HepG2 (cell line): Measurements from ENCODE around the gene C2orf81. TPM values are rescaled to one million over a fixed set of nuclear protein-coding genes. Genes with fewer than 3 reads are reported as not detected.

ENCODE experiments used
- ATAC-seq: fragments of 200-7000 bp; cut with Tn5 transposase; 3 replicates; pipeline ENCODE4 v1.9.1; 2020; ENCODE audit warnings: mild to moderate bottlenecking, moderate library complexity
- BruUV-seq: library from RNA; stranded (reverse); fragments of 400-500 nt; replicated peaks from 2 replicates; lab custom pipeline; 2021; lab: Mats Ljungman, UMichigan
- CTCF ChIA-PET: fragments of 300-600 bp; formaldehyde crosslinking; extraction: SDS; loops from one replicate; lab custom pipeline; 2021; ENCODE audit warnings: low total read pairs, inconsistent platforms, low intra/inter-chr PET ratio; lab: Yijun Ruan, JAX
- POLR2A ChIA-PET: fragments of 350-600 bp; sonication (Branson Sonifier 250); formaldehyde crosslinking; loops from one replicate; lab custom pipeline; 2020; ENCODE audit warnings: antibody characterized with exemption, inconsistent platforms; lab: Yijun Ruan, JAX
- DNase-seq: peaks from one replicate; pipeline ENCODE4 v3.0.0-alpha.2; 2015; ENCODE audit warnings: low spot score
- FAIRE-seq: peaks from 3 replicates; lab custom pipeline; 2011; peaks lifted over from hg19 to GRCh38; lab: Jason Lieb, UNC
- H2AFZ ChIP-seq: one replicate; pipeline ENCODE4 v1.6.1; 2011; ENCODE audit warnings: low read length, inconsistent platforms
- H3K27ac ChIP-seq: fragments of 300-600 bp; 3 replicates; pipeline ENCODE4 v1.8.0; 2011; ENCODE audit warnings: mixed run types, mild to moderate bottlenecking, mixed read lengths, low read length, inconsistent platforms; ENCODE audit not compliant: insufficient read depth; ENCODE audit errors: extremely low read length
- H3K27me3 ChIP-seq, 2 experiments: fragments of 200-600 bp in 1 of 2; 2 replicates in 1 of 2; 3 replicates in 1 of 2; pipeline versions ENCODE4 v1.6.0 to v1.8.0; 2011; ENCODE audit warnings: low read length in 2 of 2, mild to moderate bottlenecking in 2 of 2, moderate library complexity in 2 of 2, inconsistent platforms in 1 of 2; ENCODE audit not compliant: insufficient read depth in 2 of 2, control insufficient read depth in 1 of 2
- H3K36me3 ChIP-seq, 2 experiments: fragments of 200-600 bp in 1 of 2; replicated peaks in 1 of 2; 2 replicates in 1 of 2; 3 replicates in 1 of 2; pipeline versions ENCODE4 v1.5.1 to v1.8.0; 2011; ENCODE audit warnings: low read length in 2 of 2, inconsistent platforms in 1 of 2; ENCODE audit not compliant: insufficient read depth in 2 of 2, control insufficient read depth in 1 of 2
- H3K4me1 ChIP-seq: 2 replicates; pipeline ENCODE4 v1.5.1; 2012; ENCODE audit warnings: low read length, inconsistent platforms; ENCODE audit not compliant: insufficient read depth
- H3K4me2 ChIP-seq: 2 replicates; pipeline ENCODE4 v1.6.0; 2011; ENCODE audit warnings: low read depth, low read length, inconsistent platforms
- H3K4me3 ChIP-seq, 3 experiments: fragments of 200-600 bp in 1 of 3; sonication (generic), shearing (Covaris generic) in 1 of 3; replicated peaks in 1 of 3; 2 replicates each; pipeline ENCODE4 v1.5.1; 2011 to 2016; ENCODE audit warnings: low read length in 3 of 3, inconsistent platforms in 2 of 3, low read depth in 2 of 3, mild to moderate bottlenecking in 2 of 3, control low read depth in 1 of 3, mixed read lengths in 1 of 3; ENCODE audit not compliant: insufficient read depth in 1 of 3
- H3K79me2 ChIP-seq: one replicate; pipeline ENCODE4 v1.6.1; 2011; ENCODE audit warnings: low read length, inconsistent platforms; ENCODE audit not compliant: insufficient read depth
- H3K9ac ChIP-seq: 2 replicates; pipeline ENCODE4 v1.6.0; 2011; ENCODE audit warnings: mild to moderate bottlenecking, low read depth, low read length, inconsistent platforms; ENCODE audit not compliant: insufficient read depth
- H3K9me3 ChIP-seq: 2 replicates; pipeline ENCODE4 v1.5.1; 2012; ENCODE audit warnings: mild to moderate bottlenecking, low read length
- H4K20me1 ChIP-seq: 2 replicates; pipeline ENCODE4 v1.6.0; 2011; ENCODE audit warnings: inconsistent platforms, mild to moderate bottlenecking, low read length, moderate library complexity; ENCODE audit not compliant: insufficient read depth
- HHEX ChIP-seq: IDR thresholded peaks from 2 replicates; pipeline ENCODE4 v1.6.1; 2016; ENCODE audit warnings: control low read depth
- PRPF4 ChIP-seq: fragments of 200-400 bp; formaldehyde crosslinking; IDR thresholded peaks from 2 replicates; pipeline ENCODE4 v1.6.1; 2016; ENCODE audit warnings: low read length, low read depth; ENCODE audit not compliant: poor library complexity, severe bottlenecking
- ZNF180 ChIP-seq: sonication (generic); formaldehyde crosslinking; IDR thresholded peaks from 2 replicates; pipeline ENCODE4 v1.4.0; 2020; ENCODE audit warnings: low read depth, missing genetic modification reagents, borderline replicate concordance
- ZNF317 ChIP-seq: sonication (generic); formaldehyde crosslinking; IDR thresholded peaks from 2 replicates; pipeline ENCODE4 v1.5.0; 2020; ENCODE audit warnings: mild to moderate bottlenecking, missing genetic modification reagents
- ZNF790 ChIP-seq: sonication (generic); formaldehyde crosslinking; IDR thresholded peaks from 2 replicates; pipeline ENCODE4 v1.8.0; 2022; ENCODE audit warnings: missing genetic modification reagents, mild to moderate bottlenecking, borderline replicate concordance
- WGBS: methylation state at CpG from one replicate; pipeline ENCODE4 v1.1.6; 2017; ENCODE audit warnings: low lambda C conversion rate; 5-methylcytosine and 5-hydroxymethylcytosine counted together
- in situ Hi-C: cut with HindIII; loops from 2 replicates; pipeline ENCODE4 v1.10.0; 2017; ENCODE audit warnings: low pct_unique_long_range_greater_than_20kb; ENCODE audit not compliant: extremely low pct_ligation_motif_present
- intact Hi-C: fragments of 100-400 bp; cut with micrococcal nuclease; formaldehyde crosslinking; loops from one replicate; pipeline ENCODE4 v1.10.0; 2022; ENCODE audit not compliant: unreplicated experiment
- polyA plus RNA-seq, 8 experiments: library from polyadenylated mRNA; depleted of rRNA in 3 of 8; stranded (reverse) in 7 of 8; unstranded in 1 of 8; fragments of >200 nt; fragmentation: Illumina TruSeq in 4 of 8; extraction: Trizol in 4 of 8; gene quantifications; 2 replicates each; pipeline versions ENCODE4 v1.2.1 to v1.2.3, GENCODE V29; 2011 to 2016; ENCODE audit warnings: low read depth in 4 of 8, missing spikeins in 1 of 8, mixed read lengths in 1 of 8; ENCODE audit not compliant: insufficient read depth in 1 of 8
- total RNA-seq, 5 experiments: library from RNA; depleted of rRNA; stranded (reverse); fragments of >200 nt; fragmentation: Illumina TruSeq; extraction: Trizol; gene quantifications; 2 replicates each; pipeline ENCODE4 v1.2.3, GENCODE V29; 2016; ENCODE audit warnings: low read depth in 1 of 5
- TF ChIP-seq, protein P1 (sequence below): sonication (generic); formaldehyde crosslinking; IDR thresholded peaks from 2 replicates; pipeline ENCODE4 v1.5.0; 2020; ENCODE audit warnings: missing genetic modification reagents
- TF ChIP-seq, protein P2 (sequence below): sonication (generic); formaldehyde crosslinking; IDR thresholded peaks from 2 replicates; pipeline ENCODE4 v1.8.0; 2022; ENCODE audit warnings: mild to moderate bottlenecking, missing genetic modification reagents, moderate library complexity
- TF ChIP-seq, protein P3 (sequence below): sonication (generic); formaldehyde crosslinking; IDR thresholded peaks from 2 replicates; pipeline ENCODE4 v1.4.0; 2020; ENCODE audit warnings: mild to moderate bottlenecking, missing genetic modification reagents

C2orf81 gene
- total and polyA plus RNA-seq, 2 of the 13 experiments (the other 11 are each of a cell fraction or from before 2014, with no cell fraction given) = 0.15 to 0.17 TPM

DNA sequence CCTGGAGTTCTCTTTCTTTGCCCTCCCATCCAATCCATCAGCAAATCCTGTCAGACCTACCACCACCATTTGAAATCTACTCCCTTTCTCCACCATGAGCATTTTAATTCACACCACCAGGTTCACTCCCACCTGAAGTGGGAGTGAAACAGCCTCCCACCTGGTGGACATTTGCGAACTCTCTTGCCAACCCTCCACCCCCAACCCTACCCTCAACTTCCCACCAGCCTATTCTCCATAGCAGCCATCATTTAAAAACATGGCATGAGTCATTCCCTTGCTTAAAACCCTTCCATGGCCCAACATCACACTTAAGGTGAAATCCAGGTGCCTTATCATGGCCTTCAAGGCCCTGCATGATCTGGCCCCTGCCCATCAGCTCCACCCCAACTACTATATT is 16.8 kb upstream of the C2orf81 start (continued):
- TF ChIP-seq, protein P1, sequence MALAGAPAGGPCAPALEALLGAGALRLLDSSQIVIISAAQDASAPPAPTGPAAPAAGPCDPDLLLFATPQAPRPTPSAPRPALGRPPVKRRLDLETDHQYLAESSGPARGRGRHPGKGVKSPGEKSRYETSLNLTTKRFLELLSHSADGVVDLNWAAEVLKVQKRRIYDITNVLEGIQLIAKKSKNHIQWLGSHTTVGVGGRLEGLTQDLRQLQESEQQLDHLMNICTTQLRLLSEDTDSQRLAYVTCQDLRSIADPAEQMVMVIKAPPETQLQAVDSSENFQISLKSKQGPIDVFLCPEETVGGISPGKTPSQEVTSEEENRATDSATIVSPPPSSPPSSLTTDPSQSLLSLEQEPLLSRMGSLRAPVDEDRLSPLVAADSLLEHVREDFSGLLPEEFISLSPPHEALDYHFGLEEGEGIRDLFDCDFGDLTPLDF (CRISPR knock-in tag) = no peak
- no peak for TF ChIP-seq ZNF790 (CRISPR knock-in tag)

DNA sequence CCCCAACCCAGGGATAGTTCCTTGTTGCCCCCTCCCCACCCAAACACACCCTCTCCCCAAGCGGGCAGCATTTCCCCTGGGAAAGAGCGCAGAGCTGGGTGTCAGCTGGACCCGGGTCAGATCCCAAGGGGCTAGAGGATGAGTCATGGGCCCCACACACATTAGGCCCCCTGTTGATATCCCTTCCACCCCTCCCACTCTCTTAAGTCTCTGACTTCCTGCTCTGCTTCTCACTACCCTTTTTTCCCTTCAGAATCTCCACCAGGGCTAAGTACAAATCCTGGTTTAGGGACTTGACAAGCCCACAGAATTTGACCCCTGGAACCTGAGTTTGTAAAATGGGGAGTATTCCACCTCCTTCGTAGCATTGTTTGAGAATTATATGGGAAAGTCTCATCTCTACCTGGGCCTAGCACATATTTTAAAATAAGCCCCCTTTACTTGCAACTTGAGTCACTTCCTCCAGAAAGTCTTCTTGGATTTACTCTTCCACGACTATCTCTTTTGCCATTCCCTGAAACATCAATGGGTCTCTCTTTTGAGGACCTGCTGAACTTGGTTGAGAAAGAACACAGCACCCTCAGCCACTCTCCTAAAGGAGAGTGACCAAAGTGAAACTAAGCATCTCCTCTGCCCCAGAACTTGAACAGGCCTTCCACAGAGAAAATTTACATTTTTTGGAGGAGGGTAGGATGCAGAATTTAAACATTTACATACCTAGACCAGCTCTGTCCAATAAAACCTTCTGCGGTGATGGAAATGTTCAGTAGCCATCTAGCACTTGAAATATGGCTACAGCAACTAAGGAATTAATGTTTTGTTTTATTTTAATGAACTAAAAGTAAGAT is 15.7 kb upstream of the C2orf81 start:
- Histone ChIP-seq H3K9ac (no peak overlapping the region), H4K20me1 (peaks cover 53% of the 10 kb centered on the region), H3K9me3 (no peaks in the 10 kb centered on the region), H3K27ac (no peak overlapping the region), H3K27me3 (no peaks in the 10 kb centered on the region; a peak in 1 of 5 replicates), H3K36me3 (peaks cover 30 to 58% of the 10 kb centered on the region in 2 experiments), H3K4me3 (no peak overlapping the region), H3K4me2 (no peak overlapping the region), H3K79me2 (peaks cover 82% of the 10 kb centered on the region), H3K4me1 (peaks cover 52% of the 10 kb centered on the region), H2AFZ (no peak overlapping the region)
- ChIA-PET CTCF (no interaction called here), POLR2A (interaction anchor here (5.1 kb wide), 1 partner anchor 9 kb away, joined by 272 read pairs; no protein-coding TSS in a partner anchor)
- intact Hi-C loops = no loop called here
- in situ Hi-C loops = no loop called here
- no TSS peak for BruUV-seq
- FAIRE-seq (no peak), ATAC-seq (no peak), DNase-seq (no peak)
- TF ChIP-seq ZNF317 = no peak
- TF ChIP-seq, protein P2, sequence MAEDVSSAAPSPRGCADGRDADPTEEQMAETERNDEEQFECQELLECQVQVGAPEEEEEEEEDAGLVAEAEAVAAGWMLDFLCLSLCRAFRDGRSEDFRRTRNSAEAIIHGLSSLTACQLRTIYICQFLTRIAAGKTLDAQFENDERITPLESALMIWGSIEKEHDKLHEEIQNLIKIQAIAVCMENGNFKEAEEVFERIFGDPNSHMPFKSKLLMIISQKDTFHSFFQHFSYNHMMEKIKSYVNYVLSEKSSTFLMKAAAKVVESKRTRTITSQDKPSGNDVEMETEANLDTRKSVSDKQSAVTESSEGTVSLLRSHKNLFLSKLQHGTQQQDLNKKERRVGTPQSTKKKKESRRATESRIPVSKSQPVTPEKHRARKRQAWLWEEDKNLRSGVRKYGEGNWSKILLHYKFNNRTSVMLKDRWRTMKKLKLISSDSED (CRISPR knock-in tag) = no peak
- TF ChIP-seq, protein P3, sequence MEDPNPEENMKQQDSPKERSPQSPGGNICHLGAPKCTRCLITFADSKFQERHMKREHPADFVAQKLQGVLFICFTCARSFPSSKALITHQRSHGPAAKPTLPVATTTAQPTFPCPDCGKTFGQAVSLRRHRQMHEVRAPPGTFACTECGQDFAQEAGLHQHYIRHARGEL (CRISPR knock-in tag) = no peak
- TF ChIP-seq ZNF180 = no peak
- TF ChIP-seq HHEX (CRISPR knock-in tag) = no peak
- no peak for TF ChIP-seq PRPF4
- WGBS = 97% methylated on average over 6 of the region's 6 CpGs
